GM18517 (cell line): ENCODE results near the gene EFCAB6.

ENCODE experiments used
- ATAC-seq: cut with Tn5 transposase; IDR thresholded peaks from one replicate; pipeline ENCODE4 v1.9.1; 2021; ENCODE audit warnings: mild to moderate bottlenecking, moderate library complexity; ENCODE audit not compliant: unreplicated experiment

The EFCAB6 gene

GRCh38 chr22:43817402-43817801, 5.3 kb upstream of the EFCAB6 start:
- ATAC-seq, result no peak

DNA sequence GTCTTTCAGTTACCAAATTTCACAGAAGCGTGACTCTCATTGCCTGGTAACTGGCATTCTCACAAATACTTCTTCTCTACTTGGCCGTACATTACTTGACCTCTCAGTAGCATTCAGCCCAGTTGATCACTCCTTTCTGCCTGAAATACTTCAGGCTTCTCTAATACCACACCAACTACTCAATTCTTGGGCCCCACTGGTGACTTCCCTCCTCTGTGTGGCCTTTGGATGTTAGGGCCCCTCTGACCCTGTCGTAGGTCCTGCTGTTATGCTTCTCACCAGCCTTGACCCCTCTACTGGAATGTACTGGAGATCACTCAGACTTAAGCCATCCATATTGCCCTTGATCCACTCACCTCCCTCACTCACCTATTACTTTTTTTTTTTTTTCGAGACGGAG, 2.2 kb upstream of the EFCAB6 start:
- no peak for ATAC-seq

GRCh38 chr22:43812890-43813289, 785 bp upstream of the EFCAB6 start:
- ATAC-seq, result no peak

GRCh38 chr22:43811777-43812148, 342 bp downstream of the EFCAB6 start:
- no peak for ATAC-seq

- ATAC-seq, result no peak
These were observed 9.1 kb downstream of the EFCAB6 start for GRCh38 chr22:43802897-43803495.

GRCh38 chr22:43800970-43801369, 11.1 kb downstream of the EFCAB6 start:
- no peak for ATAC-seq

- ATAC-seq, result no peak
These were observed 13.6 kb downstream of the EFCAB6 start for GRCh38 chr22:43798492-43798891.

GRCh38 chr22:43796567-43796966, 15.5 kb downstream of the EFCAB6 start:
- ATAC-seq, result no peak

GRCh38 chr22:43795320-43795719, 16.8 kb downstream of the EFCAB6 start:
- ATAC-seq, result no peak

- ATAC-seq, result no peak
These were observed 19.2 kb downstream of the EFCAB6 start for GRCh38 chr22:43792905-43793304.

DNA sequence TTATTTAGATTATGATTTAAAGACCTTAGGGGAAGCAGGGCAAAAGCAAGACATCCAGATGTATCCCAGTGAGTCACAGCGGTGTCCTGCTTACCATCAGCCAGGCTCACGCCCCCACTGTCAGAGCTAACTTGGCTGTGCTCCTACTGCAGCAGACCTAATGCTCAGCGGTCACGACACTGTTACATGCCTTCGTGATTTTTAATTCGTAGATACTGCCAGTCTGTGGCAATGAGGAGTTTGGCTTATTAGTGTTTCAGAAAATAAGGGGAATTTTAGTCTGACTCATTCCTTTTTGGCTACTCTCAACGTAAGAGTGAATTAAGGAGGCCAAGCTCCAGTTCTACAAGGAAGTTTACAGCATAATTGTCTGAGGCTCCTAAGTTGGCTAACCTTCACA, 22.7 kb downstream of the EFCAB6 start:
- no peak for ATAC-seq

GRCh38 chr22:43783777-43784176, 28.3 kb downstream of the EFCAB6 start:
- ATAC-seq, result no peak

DNA sequence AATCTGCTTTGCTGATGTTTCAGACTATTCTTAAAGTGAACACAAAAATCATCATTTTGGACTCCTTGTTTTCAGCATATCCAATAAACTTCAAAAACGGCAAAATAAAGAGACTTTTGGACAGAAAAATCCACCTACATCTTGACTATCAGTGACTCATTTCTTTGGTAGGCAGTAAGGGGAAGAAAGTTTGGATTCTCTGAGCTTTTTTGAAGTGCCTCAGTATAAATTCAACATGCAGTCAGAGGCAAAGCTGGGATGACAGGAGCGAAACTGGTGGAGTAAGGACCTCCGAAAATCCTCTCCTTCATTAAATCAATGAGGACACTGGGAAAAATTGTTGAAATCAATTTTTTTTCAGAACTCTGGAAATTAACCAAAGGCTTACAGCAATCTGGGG, 29.7 kb downstream of the EFCAB6 start:
- no peak for ATAC-seq

- no peak for ATAC-seq
These were observed 34.8 kb downstream of the EFCAB6 start for GRCh38 chr22:43777286-43777685.

GRCh38 chr22:43776081-43776670, 35.9 kb downstream of the EFCAB6 start:
- ATAC-seq, result no peak

- ATAC-seq, result no peak
These were observed 37.7 kb downstream of the EFCAB6 start for GRCh38 chr22:43774318-43774915.

DNA sequence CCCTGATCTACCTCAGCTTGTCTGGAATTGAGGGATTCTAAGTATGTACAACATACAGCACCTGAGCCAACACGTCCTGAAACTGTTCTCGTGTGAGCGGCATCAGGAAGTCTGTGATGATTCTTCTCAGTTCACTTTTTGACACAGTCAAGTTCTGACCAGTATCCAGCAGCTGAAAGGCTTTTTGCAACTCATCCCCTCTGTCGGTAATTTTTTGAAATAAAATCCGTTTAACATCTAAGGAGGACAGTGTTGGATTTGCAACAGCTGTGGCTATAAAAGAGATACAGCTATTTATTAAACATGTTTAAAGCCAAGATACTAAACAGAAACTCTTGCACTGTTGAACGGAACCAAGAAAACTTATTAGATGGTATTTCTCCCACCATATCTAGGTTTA, 39.3 kb downstream of the EFCAB6 start:
- ATAC-seq, result no peak

- no peak for ATAC-seq
These were observed 56.7 kb downstream of the EFCAB6 start for GRCh38 chr22:43755452-43755851.

DNA sequence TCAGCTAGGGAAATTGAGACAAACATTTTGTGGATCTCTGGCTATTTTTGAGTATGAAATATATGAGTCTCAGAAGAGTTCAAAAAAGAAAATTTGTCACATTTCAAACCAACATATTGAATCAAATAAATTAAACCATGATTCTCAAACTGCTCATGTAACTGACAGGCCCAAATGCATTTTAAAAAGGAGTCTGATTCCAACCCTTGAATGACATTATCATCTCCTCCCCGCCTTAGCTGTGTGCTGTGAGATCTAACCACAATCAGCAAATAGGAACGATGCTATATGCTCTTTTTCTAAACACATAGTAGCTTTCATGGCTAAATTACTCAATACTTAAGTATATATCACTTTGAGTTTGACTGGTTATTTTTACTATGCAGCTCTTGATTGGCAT, 57.1 kb downstream of the EFCAB6 start:
- ATAC-seq, result no peak

- ATAC-seq, result no peak
These were observed 57.9 kb downstream of the EFCAB6 start for GRCh38 chr22:43754176-43754575.

GRCh38 chr22:43753688-43754087, 58.4 kb downstream of the EFCAB6 start:
- ATAC-seq, result no peak

DNA sequence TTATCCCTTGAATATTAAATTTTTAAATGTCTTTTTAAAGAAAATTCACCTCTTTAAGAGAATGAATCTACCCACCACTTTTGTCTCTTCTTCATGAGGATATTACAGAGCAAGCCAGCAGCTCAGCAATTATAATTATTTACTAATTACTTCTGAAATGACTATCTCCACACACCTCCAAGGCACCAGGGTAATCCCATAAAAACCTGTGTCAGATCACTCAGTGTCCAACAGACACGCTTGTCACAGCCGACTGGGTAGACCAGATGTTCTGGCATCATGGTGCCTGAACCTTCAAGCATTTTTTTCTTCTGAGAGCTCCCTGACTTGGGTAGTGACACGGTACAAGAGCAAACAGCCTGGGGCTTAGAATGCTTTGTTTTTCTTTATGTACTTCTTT, 61.4 kb downstream of the EFCAB6 start:
- no peak for ATAC-seq

DNA sequence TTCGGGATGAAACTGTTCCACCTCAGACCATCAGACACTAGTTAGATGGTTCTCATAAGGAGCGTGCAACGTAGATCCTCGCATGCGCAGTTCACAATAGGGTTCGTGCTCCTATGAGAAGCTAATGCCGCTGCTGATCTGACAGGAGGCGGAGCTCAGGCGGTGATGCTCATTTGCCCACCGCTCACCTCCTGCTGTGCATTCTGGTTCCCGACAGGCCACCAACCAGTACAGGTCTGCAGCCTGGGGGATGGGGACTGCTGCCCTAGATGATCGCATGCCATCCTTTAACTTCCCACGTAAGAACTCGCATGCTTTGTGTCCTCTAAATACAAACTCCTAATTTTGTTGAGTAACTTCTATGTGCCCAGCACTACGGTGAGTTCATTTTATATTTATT, 62.6 kb downstream of the EFCAB6 start:
- ATAC-seq, result no peak
